KMS-11 (cell line): ENCODE results near the gene LHFPL6.

Experiments used
- H2AFZ ChIP-seq: fragments of 200-600 bp; sonication (generic); 2 replicates; pipeline ENCODE4 v1.6.1; 2016; ENCODE audit warnings: antibody characterized with exemption, mixed run types, low read depth
- H3K27ac ChIP-seq: fragments of 200-600 bp; sonication (generic); 2 replicates; pipeline ENCODE4 v1.6.1; 2016; ENCODE audit warnings: mild to moderate bottlenecking, mixed run types
- H3K27me3 ChIP-seq: fragments of 200-600 bp; sonication (generic); 2 replicates; pipeline ENCODE4 v1.6.1; 2017; ENCODE audit warnings: mild to moderate bottlenecking, low read depth, mixed run types, moderate library complexity; ENCODE audit not compliant: insufficient read depth
- H3K36me3 ChIP-seq: fragments of 200-600 bp; sonication (generic); 2 replicates; pipeline ENCODE4 v1.6.1; 2017; ENCODE audit warnings: mild to moderate bottlenecking, mixed run types; ENCODE audit not compliant: insufficient read depth
- H3K4me1 ChIP-seq: fragments of 200-600 bp; sonication (generic); 2 replicates; pipeline ENCODE4 v1.6.1; 2016; ENCODE audit warnings: mild to moderate bottlenecking, low read depth, mixed run types; ENCODE audit not compliant: poor library complexity, severe bottlenecking
- H3K4me2 ChIP-seq: fragments of 200-600 bp; sonication (generic); 2 replicates; pipeline ENCODE4 v1.7.0; 2016; ENCODE audit warnings: mild to moderate bottlenecking, mixed run types
- H3K4me3 ChIP-seq: fragments of 200-600 bp; sonication (generic); IDR thresholded peaks from 2 replicates; pipeline ENCODE4 v1.6.1; 2017; ENCODE audit warnings: low read depth, low read length, mixed read lengths; ENCODE audit not compliant: insufficient read depth
- H3K79me2 ChIP-seq: fragments of 200-600 bp; sonication (generic); 2 replicates; pipeline ENCODE4 v1.6.1; 2016; ENCODE audit warnings: low read depth, mixed run types; ENCODE audit not compliant: insufficient read depth
- H3K9ac ChIP-seq: fragments of 200-600 bp; sonication (generic); 2 replicates; pipeline ENCODE4 v1.6.1; 2016; ENCODE audit warnings: mild to moderate bottlenecking, mixed run types
- H4K20me1 ChIP-seq: fragments of 200-600 bp; sonication (generic); 2 replicates; pipeline ENCODE4 v1.6.1; 2016; ENCODE audit warnings: mild to moderate bottlenecking, mixed run types; ENCODE audit not compliant: insufficient read depth
- TF ChIP-seq, protein P1 (sequence below): fragments of 200-600 bp; sonication (generic); conservative IDR thresholded peaks from 2 replicates; pipeline ENCODE4 v1.6.1; 2017; ENCODE audit warnings: low read depth, mild to moderate bottlenecking, antibody characterized with exemption, low read length, moderate library complexity, mixed read lengths

Gene LHFPL6

DNA sequence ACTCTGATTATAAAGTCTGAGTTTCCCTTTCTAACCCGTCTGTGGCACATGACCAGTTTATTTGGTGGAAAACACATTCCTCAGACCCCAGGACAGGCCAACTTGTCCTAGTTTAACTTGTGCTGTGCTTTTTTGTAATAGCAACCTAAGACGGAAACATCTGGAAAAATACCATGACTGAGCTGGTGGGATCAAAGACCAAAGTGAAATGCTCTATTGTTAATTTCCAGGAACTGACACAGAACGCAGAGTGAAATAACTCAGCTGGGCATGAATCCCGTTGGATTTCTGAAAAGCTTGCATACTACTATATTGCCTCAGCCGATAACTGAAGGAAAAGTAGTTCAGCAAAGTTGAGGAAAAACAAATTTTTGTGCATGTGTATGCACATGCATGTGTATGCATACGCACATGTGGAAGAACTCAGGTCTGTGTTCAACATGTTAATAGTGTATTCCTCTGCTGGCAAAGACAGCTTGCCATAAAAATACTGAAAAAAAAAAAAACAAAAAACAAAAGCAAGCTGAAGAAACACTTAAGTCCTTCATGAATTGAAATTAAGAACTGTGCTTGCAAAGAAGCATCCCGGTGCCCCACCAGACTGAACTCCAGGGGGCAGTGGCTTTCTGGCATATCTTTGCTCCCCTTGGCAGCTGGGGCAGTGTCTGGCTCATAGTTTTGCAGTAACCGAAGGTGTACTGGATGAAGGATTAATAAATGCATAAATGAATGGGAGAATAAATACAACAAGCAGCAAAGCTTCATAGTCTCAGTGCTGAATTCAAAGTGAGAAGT, 187.8 kb downstream of the LHFPL6 start:
- no peak overlapping the region for H3K9ac ChIP-seq
- no peaks in the 10 kb centered on the region for H3K4me1 ChIP-seq
- no peaks in the 10 kb centered on the region for H3K36me3 ChIP-seq
- no peaks in the 10 kb centered on the region for H3K79me2 ChIP-seq
- no peaks in the 10 kb centered on the region for H4K20me1 ChIP-seq
- H3K4me2 ChIP-seq = no peak overlapping the region
- no peak overlapping the region for H3K27ac ChIP-seq
- TF ChIP-seq, protein P1, sequence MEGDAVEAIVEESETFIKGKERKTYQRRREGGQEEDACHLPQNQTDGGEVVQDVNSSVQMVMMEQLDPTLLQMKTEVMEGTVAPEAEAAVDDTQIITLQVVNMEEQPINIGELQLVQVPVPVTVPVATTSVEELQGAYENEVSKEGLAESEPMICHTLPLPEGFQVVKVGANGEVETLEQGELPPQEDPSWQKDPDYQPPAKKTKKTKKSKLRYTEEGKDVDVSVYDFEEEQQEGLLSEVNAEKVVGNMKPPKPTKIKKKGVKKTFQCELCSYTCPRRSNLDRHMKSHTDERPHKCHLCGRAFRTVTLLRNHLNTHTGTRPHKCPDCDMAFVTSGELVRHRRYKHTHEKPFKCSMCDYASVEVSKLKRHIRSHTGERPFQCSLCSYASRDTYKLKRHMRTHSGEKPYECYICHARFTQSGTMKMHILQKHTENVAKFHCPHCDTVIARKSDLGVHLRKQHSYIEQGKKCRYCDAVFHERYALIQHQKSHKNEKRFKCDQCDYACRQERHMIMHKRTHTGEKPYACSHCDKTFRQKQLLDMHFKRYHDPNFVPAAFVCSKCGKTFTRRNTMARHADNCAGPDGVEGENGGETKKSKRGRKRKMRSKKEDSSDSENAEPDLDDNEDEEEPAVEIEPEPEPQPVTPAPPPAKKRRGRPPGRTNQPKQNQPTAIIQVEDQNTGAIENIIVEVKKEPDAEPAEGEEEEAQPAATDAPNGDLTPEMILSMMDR = no peak
- H3K4me3 ChIP-seq = no peak overlapping the region
- H3K27me3 ChIP-seq = no peaks in the 10 kb centered on the region
- no peak overlapping the region for H2AFZ ChIP-seq

DNA sequence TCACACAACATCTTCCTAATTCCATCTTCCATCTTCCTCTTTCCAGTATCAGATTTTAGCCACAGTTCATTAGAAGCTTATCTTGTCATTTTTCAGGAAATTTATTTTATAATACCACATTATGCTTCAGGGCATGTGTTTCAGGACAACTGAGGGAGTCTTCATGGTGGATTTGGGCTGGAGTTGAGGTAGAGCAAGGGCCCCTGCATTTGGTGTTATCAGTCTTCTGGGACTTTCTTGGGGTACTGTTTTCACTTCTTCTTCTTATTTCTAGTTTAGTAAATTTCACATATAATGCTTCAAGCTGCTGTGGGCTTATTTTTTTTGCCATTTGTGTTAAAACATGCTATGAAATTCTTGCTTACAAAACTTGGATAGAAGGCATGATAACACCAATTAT, 188.7 kb downstream of the LHFPL6 start:
- H3K4me3 ChIP-seq = no peak overlapping the region
- TF ChIP-seq, protein P1 = no peak
- no peak overlapping the region for H3K9ac ChIP-seq
- H4K20me1 ChIP-seq = no peaks in the 10 kb centered on the region
- H3K4me1 ChIP-seq = no peaks in the 10 kb centered on the region
- H3K27me3 ChIP-seq = no peaks in the 10 kb centered on the region
- no peak overlapping the region for H3K27ac ChIP-seq
- no peak overlapping the region for H2AFZ ChIP-seq
- H3K79me2 ChIP-seq = no peaks in the 10 kb centered on the region
- H3K36me3 ChIP-seq = no peaks in the 10 kb centered on the region
- H3K4me2 ChIP-seq = no peak overlapping the region

DNA sequence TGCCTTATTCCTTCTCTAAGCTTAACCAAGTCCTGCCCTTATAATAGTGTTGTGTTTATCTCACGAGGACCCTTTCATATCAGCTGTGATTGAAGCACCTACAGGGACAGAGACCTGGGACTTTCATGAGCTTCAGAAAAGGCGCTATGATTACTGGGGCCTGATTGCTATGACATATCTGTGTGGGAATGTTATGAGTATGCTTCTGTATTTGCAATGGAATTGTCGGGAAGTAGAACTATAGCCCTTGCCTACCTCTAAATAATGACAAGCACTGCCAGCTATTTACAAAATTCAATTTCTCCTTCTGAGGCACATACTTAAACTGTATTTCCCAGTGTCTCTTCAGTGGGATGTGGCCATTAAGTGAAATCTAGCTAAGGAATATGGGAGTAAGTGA, 191.5 kb downstream of the LHFPL6 start:
- H3K27me3 ChIP-seq = no peaks in the 10 kb centered on the region
- no peak overlapping the region for H3K27ac ChIP-seq
- no peaks in the 10 kb centered on the region for H3K36me3 ChIP-seq
- TF ChIP-seq, protein P1 = no peak
- H3K4me3 ChIP-seq = no peak overlapping the region
- H3K79me2 ChIP-seq = no peaks in the 10 kb centered on the region
- H3K4me1 ChIP-seq = peaks cover 11% of the 10 kb centered on the region
- no peak overlapping the region for H3K9ac ChIP-seq
- H3K4me2 ChIP-seq = no peak overlapping the region
- H4K20me1 ChIP-seq = no peaks in the 10 kb centered on the region
- no peak overlapping the region for H2AFZ ChIP-seq

DNA sequence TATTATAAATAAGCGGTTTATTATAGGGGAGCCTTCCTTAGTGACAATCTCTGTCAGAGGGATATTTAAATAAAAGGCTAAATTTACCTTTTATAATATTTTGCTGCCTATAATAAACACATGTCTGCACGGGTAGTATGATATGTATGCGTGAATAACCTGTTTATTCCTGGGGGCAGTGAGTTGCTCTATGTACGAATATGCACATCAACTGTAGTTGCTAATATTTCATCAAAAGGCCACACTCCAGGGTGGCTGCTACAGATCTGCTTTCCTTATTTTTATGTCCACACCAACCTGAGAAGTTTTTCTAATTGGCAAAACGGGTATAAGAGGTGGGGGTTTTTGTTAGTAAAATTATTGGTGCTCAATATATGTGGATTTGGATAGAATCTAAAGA, 192.0 kb downstream of the LHFPL6 start:
- no peak overlapping the region for H2AFZ ChIP-seq
- H4K20me1 ChIP-seq = no peaks in the 10 kb centered on the region
- H3K36me3 ChIP-seq = no peaks in the 10 kb centered on the region
- no peak overlapping the region for H3K9ac ChIP-seq
- H3K4me3 ChIP-seq = no peak overlapping the region
- peaks cover 16% of the 10 kb centered on the region for H3K4me1 ChIP-seq
- H3K27me3 ChIP-seq = no peaks in the 10 kb centered on the region
- no peak overlapping the region for H3K4me2 ChIP-seq
- no peaks in the 10 kb centered on the region for H3K79me2 ChIP-seq
- no peak overlapping the region for H3K27ac ChIP-seq
- TF ChIP-seq, protein P1 = no peak
